Esophagus squamous epithelium (tissue), 4 donors: ENCODE results near the gene ANKS1A.

ENCODE experiments used
- CTCF ChIP-seq, 6 experiments: fragments of 450-650 bp in 4 of 6; fragments of 200-600 bp in 2 of 6; sonication (generic) in 2 of 6; IDR thresholded peaks; one replicate each; pipeline ENCODE4 v1.5.1; 2016 to 2019; ENCODE audit warnings: antibody characterized with exemption in 6 of 6, mild to moderate bottlenecking in 4 of 6, moderate library complexity in 4 of 6
- POLR2A ChIP-seq, 4 donors: fragments of 450-650 bp; IDR thresholded peaks; one replicate each; pipeline ENCODE4 v1.6.1; 2017; ENCODE audit warnings: antibody characterized with exemption in 4 of 4, mild to moderate bottlenecking in 4 of 4, moderate library complexity in 3 of 4

DNA sequence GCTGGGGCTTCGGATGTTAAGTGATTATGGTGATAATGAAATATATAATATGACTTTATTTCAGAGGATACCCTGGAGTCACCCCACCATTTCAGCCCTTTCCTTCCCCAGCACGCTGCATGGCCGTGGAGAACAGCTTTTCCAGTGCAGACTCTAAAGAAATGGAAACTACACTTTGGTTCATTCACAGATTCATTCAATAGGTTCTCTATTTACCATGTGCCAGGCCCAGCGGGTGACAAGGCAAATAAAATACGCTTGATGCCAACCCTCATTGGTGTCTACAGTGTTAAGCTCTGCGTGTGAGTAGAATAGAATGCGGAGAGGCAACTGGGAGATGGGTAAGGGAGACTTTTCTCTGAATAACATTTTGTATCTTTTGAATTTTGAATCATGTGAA, 162.3 kb downstream of the ANKS1A start:
- TF ChIP-seq CTCF (IDR thresholded peaks at IDR 0.05) (no peak), POLR2A (IDR thresholded peaks at IDR 0.05) (no peak)
